Hypothalamus (tissue), 51 donors: ENCODE measurements around the gene NCOA1.

Experiments
- DNase-seq, 51 donors: peaks; one replicate each; lab custom pipeline; 2025; lab: John Stamatoyannopoulos, UW

NCOA1 gene

GRCh38 chr2:24725956-24726355 is 234.9 kb downstream of the NCOA1 start:
- no peak for DNase-seq

- DNase-seq = no peak
Observed at GRCh38 chr2:24730481-24730880, 239.4 kb downstream of the NCOA1 start.

GRCh38 chr2:24731040-24731439 is 240.0 kb downstream of the NCOA1 start:
- no peak for DNase-seq

GRCh38 chr2:24731923-24732322 is 240.9 kb downstream of the NCOA1 start:
- no peak for DNase-seq

DNA sequence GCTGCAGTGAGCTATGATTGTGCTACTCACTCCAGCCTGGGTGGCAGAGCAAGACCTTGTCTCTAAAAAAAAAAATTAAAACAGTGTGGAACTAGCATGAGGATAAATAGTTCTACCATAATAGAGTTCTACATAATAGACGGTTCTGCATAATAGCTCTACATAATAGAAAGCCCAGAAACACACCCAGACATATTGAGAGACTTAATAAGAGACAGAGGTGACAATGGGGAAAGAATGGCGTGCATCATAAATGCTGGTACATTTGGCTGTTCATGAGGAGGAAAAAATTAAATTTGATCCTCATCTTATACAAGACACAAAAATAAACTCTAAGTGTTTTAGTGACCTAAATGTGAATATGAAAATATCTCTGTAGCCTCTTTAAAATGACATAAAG is 243.7 kb downstream of the NCOA1 start:
- no peak for DNase-seq

DNA sequence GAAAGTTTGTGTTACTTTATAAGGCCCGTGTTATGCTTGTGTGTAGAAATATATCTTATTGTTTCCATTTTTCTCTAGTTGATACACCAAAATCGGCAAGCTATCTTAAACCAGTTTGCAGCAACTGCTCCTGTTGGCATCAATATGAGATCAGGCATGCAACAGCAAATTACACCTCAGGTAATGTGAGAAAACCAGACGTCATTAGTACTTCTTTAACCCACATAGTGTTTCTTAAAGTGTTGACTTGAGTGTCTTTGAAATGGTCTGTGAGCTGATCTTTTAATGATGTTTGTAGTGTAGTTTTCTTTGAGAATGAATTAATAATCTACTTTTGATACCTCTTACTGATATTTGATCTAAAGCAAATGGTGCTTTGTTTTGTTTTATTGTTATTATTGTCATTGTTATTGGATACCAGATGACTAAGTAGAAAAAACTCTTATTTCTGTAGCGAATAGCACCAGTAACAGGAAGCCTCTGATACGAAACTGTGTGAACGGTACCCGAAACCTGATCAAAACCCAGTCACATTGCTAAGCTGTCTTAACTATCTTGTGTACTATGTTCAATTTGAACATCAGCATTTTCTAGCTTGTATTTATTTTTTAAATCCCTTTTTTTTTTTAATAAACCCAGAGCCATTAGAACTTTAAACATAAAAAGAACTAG is 248.4 kb downstream of the NCOA1 start:
- DNase-seq = no peak

GRCh38 chr2:24740142-24740541 is 249.1 kb downstream of the NCOA1 start:
- DNase-seq = no peak

DNA sequence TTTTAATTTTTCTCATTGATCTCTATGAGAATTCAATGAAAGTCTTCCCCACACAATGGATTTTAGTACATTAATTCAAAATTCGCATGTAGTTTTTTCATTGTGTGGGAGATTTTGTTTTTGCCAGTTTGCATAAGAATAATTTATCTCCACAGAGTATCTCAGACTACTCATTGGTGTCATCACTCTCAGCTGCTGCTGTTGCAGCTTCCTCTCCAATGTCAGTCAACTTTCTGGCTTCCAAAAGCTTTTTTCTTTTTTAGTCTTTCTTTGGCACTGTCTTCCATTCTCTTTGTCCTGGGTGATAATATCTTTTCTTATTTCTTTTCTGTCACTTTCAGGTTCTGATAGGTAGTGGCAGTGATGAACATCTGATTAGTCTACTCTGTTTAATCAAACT is 251.7 kb downstream of the NCOA1 start:
- no peak for DNase-seq

GRCh38 chr2:24743924-24744323 is 252.9 kb downstream of the NCOA1 start:
- DNase-seq = peak in 1 of 51 donors; percentile 10

GRCh38 chr2:24744356-24744755 is 253.3 kb downstream of the NCOA1 start:
- no peak for DNase-seq

DNA sequence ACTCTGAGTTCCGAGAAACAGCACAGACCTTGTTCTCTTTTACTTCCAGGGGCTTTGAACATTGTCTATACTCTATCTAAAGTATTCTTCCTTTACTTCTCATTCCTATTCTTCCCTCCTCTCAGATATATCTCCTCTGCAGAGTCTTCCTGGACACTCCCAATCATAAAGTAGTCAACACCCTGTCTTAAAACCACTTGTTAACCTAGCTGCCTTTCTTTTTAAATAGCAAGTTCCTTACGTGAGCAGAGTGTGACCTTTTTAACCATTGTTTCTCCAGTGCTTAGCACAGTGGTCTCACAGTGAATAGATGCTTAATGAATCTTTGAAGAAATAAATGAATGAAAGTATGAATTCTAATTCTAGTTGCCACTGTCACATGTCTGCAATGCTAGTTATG is 254.8 kb downstream of the NCOA1 start:
- DNase-seq = no peak

DNA sequence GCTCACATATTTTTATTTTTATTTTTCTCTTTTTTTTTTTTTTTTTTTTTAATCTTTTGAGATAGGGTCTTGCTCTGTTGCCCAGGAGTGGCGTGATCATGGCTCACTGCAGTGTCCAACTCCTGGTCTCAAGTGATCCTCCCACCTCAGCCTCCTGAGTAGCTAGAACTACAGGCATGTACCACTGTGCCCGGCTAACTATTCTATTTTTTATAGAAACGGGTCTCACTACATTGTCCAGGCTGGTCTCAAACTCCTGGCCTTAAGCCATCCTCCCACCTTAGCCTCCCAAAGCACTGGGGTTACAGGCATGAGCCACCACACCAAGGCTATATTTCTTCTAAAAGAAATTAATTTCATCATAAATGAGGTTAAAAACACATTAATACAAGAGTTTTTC is 256.2 kb downstream of the NCOA1 start:
- no peak for DNase-seq

- DNase-seq = no peak
Observed at GRCh38 chr2:24749069-24749691, 258.1 kb downstream of the NCOA1 start.

DNA sequence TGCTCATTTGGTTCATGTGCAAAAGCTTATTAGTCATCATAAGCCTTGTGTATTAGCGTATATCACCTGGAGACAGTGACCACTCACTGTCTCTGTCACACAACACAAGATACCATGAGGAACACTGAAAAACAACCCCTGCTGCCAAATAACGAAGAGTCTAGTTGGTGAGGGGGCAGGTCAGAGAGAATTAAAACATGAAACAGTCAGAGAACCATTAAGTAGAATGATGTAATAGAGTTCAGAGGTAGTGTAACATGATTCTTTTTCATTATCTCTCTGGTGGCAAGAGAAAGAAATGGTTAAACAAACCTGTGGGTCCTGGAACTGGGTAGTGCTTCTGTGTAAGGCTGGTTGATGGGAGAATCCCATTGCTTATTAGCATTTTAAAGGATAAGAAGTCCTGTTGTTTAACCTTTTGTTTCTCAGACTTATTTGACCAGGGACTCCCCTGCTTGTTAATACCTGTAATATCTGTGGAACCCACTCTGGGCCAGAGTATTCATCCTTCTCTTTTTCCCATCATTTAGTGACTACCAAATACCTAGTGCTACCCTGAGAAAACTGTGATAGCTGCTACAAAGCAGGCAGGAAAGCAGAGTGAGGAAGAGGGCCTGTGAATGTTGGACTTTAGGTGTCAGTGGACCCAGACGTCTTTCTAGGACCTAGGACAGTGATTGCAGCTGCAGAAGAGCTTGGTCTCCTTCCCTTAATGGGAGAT is 264.1 kb downstream of the NCOA1 start:
- no peak for DNase-seq

GRCh38 chr2:24756789-24757188 is 265.7 kb downstream of the NCOA1 start:
- no peak for DNase-seq

DNA sequence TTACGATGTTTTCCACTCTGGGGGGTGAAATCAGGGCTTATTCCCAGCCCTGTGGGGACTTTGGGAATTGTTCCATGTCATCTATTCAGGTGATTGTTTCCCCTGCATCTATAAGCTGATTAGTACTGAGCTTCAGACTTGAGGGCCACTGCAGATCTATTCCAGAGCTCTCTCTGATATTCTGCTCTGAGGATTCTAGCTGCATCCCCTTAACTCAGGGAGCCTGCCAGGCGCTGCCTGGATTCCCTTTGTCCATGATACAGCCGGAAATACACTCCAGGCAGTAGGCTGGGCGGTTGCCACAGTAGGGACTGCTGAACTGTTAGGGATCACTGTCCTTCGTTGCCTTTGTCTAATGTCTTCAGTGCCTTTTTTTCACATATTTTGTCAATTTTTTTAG is 270.8 kb downstream of the NCOA1 start:
- peak in 6 of 51 donors; percentile 3 to 19 (median 8) for DNase-seq

DNA sequence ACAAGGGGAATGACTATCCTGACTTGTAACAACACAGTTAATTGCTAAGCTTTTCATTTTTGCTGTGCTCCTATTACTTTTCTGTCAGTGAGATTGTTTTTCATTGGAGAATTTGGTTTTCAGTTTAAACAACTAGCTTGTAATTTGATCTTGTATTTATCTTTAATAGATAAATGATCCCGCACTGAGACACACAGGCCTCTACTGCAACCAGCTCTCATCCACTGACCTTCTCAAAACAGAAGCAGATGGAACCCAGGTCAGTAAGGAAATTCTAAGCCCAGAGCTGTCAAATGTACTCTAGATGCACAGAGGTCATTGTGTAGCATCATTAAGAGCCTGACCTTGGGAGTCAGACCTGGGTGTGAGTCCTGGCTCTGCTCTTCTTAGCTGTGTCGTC is 271.5 kb downstream of the NCOA1 start:
- DNase-seq = no peak

- DNase-seq = no peak
Observed at GRCh38 chr2:24763843-24764242, 272.8 kb downstream of the NCOA1 start.

- no peak for DNase-seq
Observed at GRCh38 chr2:24766609-24767008, 275.6 kb downstream of the NCOA1 start.

- DNase-seq = no peak
Observed at GRCh38 chr2:24768013-24768412, 277.0 kb downstream of the NCOA1 start.

DNA sequence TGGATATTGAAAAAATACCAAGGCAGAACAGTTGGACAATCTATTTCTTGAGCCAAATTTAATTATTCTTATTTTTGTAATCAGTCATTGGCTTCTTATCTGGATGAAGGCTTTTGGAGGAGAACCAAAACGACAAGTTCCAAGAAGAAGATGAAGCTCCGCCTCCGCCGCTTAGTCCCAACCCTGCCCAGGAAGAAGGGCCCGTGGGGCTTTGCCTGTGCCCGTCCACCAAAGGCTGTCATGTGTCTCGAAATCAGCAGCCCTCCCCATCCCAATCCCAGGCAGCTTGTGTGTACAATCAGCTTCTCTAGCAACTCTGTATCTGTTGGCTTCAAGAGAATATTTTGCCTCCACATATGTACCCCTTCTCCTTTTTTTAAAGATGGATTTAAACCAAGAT is 277.5 kb downstream of the NCOA1 start:
- no peak for DNase-seq

- no peak for DNase-seq
Observed at GRCh38 chr2:24771061-24771460, 280.0 kb downstream of the NCOA1 start.
